A673 (cell line): ENCODE data around the gene AGBL3. TPM values are rescaled to one million over a fixed set of nuclear protein-coding genes. Genes with fewer than 3 reads are reported as not detected.
"Not testable (repeated sequence)": the region's sequence is repeated elsewhere in the genome, so short reads cannot be mapped to it uniquely, and the experiment has no call there.

Source experiments
- BruUV-seq: library from RNA; stranded (reverse); fragments of 400-500 nt; replicated peaks from 2 replicates; lab custom pipeline; 2021; lab: Mats Ljungman, UMichigan
- CTCF ChIA-PET: fragments of 300-600 bp; sonication (Branson Sonifier 250); formaldehyde crosslinking; loops from one replicate; lab custom pipeline; 2022; ENCODE audit warnings: antibody characterized with exemption; lab: Charles Lee
- POLR2A ChIA-PET: fragments of 300-600 bp; sonication (Branson Sonifier 250); formaldehyde crosslinking; loops from one replicate; lab custom pipeline; 2022; ENCODE audit warnings: antibody characterized with exemption; ENCODE audit not compliant: low non-redundant PET; lab: Charles Lee
- DNase-seq: peaks from one replicate; pipeline ENCODE4 v3.0.0-alpha.2; 2015; ENCODE audit warnings: low spot score
- H3K27ac ChIP-seq: fragments of 200-600 bp; sonication (generic); 2 replicates; pipeline ENCODE4 v1.5.1; 2016; ENCODE audit warnings: mixed run types, low read depth, mild to moderate bottlenecking, mixed read lengths, antibody characterized with exemption, low read length; ENCODE audit not compliant: poor library complexity, severe bottlenecking
- H3K27me3 ChIP-seq: fragments of 200-600 bp; sonication (generic); replicated peaks from 2 replicates; pipeline ENCODE4 v1.6.1; 2017; ENCODE audit warnings: mixed run types, low read depth, mild to moderate bottlenecking, mixed read lengths, antibody characterized with exemption, low read length; ENCODE audit not compliant: insufficient read depth, poor library complexity
- H3K36me3 ChIP-seq: fragments of 200-600 bp; sonication (generic); 2 replicates; pipeline ENCODE4 v1.6.1; 2016; ENCODE audit warnings: mixed run types, mild to moderate bottlenecking, mixed read lengths, antibody characterized with exemption, low read length; ENCODE audit not compliant: insufficient read depth, poor library complexity, severe bottlenecking
- H3K4me1 ChIP-seq: fragments of 200-600 bp; sonication (generic); 2 replicates; pipeline ENCODE4 v1.6.1; 2017; ENCODE audit warnings: mixed run types, mild to moderate bottlenecking, mixed read lengths, antibody characterized with exemption, low read length; ENCODE audit not compliant: insufficient read depth, poor library complexity, severe bottlenecking
- H3K4me3 ChIP-seq: fragments of 200-600 bp; sonication (generic); 2 replicates; pipeline ENCODE4 v1.5.1; 2016; ENCODE audit warnings: low read depth, mixed run types, mild to moderate bottlenecking, mixed read lengths, low read length; ENCODE audit not compliant: poor library complexity, severe bottlenecking
- H3K9me3 ChIP-seq: fragments of 200-600 bp; sonication (generic); 2 replicates; pipeline ENCODE4 v1.6.1; 2016; ENCODE audit warnings: mixed run types, low read depth, mild to moderate bottlenecking, mixed read lengths, antibody characterized with exemption, low read length; ENCODE audit not compliant: poor library complexity, severe bottlenecking
- CTCF ChIP-seq: fragments of 300-800, 200-600 bp; sonication (generic); conservative IDR thresholded peaks from 2 replicates; pipeline ENCODE4 v1.5.1; 2017; ENCODE audit warnings: low read depth, mild to moderate bottlenecking, antibody characterized with exemption, low read length, moderate library complexity, mixed read lengths
- EZH2 ChIP-seq: fragments of 200-600 bp; sonication (generic); IDR thresholded peaks from 2 replicates; pipeline ENCODE4 v1.6.1; 2017; ENCODE audit warnings: borderline replicate concordance, low read depth, mild to moderate bottlenecking, mixed read lengths, antibody characterized with exemption, low read length; ENCODE audit not compliant: poor library complexity, severe bottlenecking
- intact Hi-C: fragments of 100-400 bp; cut with micrococcal nuclease; formaldehyde crosslinking; loops from one replicate; pipeline ENCODE4 v1.10.0; 2022; ENCODE audit not compliant: unreplicated experiment
- total RNA-seq: library from RNA; stranded (reverse); gene quantifications from 2 replicates; pipeline ENCODE4 v1.2.3, GENCODE V29; 2021

Gene AGBL3
- total RNA-seq, 1 experiment from 2014 or later: 2.9 TPM

DNA sequence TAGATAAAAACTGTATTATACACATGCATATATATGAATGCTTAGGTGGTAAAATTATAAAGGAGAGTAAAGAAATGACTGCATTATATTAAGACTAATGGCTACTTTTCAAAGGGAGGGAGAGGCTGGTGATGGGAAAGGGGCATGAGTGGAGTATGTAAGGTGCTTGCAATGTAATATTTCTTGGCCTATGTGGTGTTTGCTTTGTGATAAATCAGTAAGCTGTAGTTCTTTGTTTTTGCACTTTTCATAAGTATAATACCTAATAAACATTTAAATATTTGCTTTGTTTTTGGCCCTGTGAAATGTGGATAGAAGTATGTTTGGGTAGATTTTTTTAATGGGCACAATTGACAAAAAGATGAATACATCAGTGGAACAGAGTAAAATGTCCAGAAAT is 25.9 kb downstream of the AGBL3 start:
- Histone ChIP-seq H3K4me3 (no peak overlapping the region), H3K9me3 (no peaks in the 10 kb centered on the region), H3K36me3 (no peaks in the 10 kb centered on the region), H3K27me3 (no peaks in the 10 kb centered on the region), H3K4me1 (no peaks in the 10 kb centered on the region), H3K27ac (no peak overlapping the region)
- CTCF ChIA-PET: no interaction called here
- DNase-seq: no peak
- intact Hi-C loops: no loop called here
- POLR2A ChIA-PET: interaction anchor here (0.6 kb wide), 1 partner anchor 14 kb away, joined by 3 read pairs; no protein-coding TSS in a partner anchor
- BruUV-seq: no TSS peak
- no peak for TF ChIP-seq EZH2
- TF ChIP-seq CTCF: no peak

DNA sequence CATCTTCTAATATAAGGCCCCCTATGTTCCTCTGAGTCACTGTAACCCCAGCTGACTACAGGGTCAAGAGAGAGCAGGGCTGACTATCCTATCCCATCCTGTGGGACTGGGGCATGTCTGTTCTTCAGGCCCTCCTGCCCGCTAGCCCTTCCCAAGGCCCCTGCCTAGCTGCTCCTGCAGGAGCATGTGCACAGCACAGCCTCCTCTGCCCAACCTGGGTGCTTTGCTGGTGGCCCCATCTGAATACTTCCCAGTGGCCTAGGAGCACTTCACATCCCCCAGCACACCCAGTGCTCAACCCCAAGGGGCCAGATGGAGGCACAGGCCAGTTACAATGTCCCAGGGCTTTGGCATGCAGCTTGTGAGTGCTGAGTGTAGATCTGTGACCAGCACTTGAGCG is 37.3 kb downstream of the AGBL3 start:
- CTCF ChIA-PET: no interaction called here
- TF ChIP-seq EZH2: no peak
- TF ChIP-seq CTCF: no peak
- POLR2A ChIA-PET: no interaction called here
- no peak overlapping the region for H3K27ac ChIP-seq
- H3K4me1 ChIP-seq: no peaks in the 10 kb centered on the region
- H3K36me3 ChIP-seq: no peaks in the 10 kb centered on the region
- H3K27me3 ChIP-seq: no peaks in the 10 kb centered on the region
- H3K4me3 ChIP-seq: no peak overlapping the region
- BruUV-seq: no TSS peak
- intact Hi-C loops: no loop called here
- no peaks in the 10 kb centered on the region for H3K9me3 ChIP-seq
- no peak for DNase-seq

DNA sequence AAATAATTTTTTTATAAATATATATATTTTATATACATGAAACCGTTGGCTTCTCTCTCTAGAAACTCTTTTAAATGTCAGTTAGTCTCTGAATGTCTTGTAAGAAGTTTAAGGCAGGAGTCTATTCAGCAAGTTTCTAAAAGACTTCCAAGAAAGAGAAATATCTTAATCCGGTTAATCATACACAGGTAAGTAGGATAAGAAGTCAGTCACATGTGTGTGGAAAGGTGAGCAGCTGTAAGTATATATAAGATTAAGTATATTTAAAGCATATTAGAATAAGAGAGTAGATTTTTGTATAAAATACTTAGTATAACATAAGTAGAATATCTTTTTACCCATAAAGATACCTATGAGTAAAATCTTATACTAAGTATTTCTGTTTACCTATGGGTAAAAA is 48.9 kb downstream of the AGBL3 start:
- intact Hi-C loops: no loop called here
- no peaks in the 10 kb centered on the region for H3K27me3 ChIP-seq
- no peak for DNase-seq
- BruUV-seq: no TSS peak
- ChIA-PET POLR2A (no interaction called here), CTCF (no interaction called here)
- no peaks in the 10 kb centered on the region for H3K4me1 ChIP-seq
- TF ChIP-seq CTCF: no peak
- no peak for TF ChIP-seq EZH2
- H3K36me3 ChIP-seq: no peaks in the 10 kb centered on the region
- H3K4me3 ChIP-seq: no peak overlapping the region
- no peak overlapping the region for H3K27ac ChIP-seq
- no peaks in the 10 kb centered on the region for H3K9me3 ChIP-seq

- intact Hi-C loops, DNase-seq, POLR2A ChIA-PET: not testable (repeated sequence)
Measured at GRCh38 chr7:135067017-135067416, 80.7 kb downstream of the AGBL3 start.

More at GRCh38 chr7:135067017-135067416, 80.7 kb downstream of the AGBL3 start:
- BruUV-seq, H3K4me1 ChIP-seq, H3K27ac ChIP-seq, H3K9me3 ChIP-seq, H3K27me3 ChIP-seq, H3K36me3 ChIP-seq, CTCF ChIA-PET, H3K4me3 ChIP-seq: not testable (repeated sequence)
